ENCODE measurements around the gene UBE2QL1. TPM values are rescaled to one million over a fixed set of nuclear protein-coding genes. Genes with fewer than 3 reads are reported as not detected.

UBE2QL1 gene
- total RNA-seq, 1 donor, result under 0.01 TPM

- Histone ChIP-seq H3K27ac (ENCODE audit: low read depth, low read length) (no peak overlapping the region), H3K27me3 (ENCODE audit: insufficient read depth, low read length) (no peaks in the 10 kb centered on the region), H3K4me1 (ENCODE audit: insufficient read depth, low read length) (no peaks in the 10 kb centered on the region), H4K20me1 (ENCODE audit: insufficient read depth, low read length) (no peaks in the 10 kb centered on the region), H3K9me3 (ENCODE audit: low read depth, low read length) (no peaks in the 10 kb centered on the region), H3K79me2 (ENCODE audit: insufficient read depth, low read length) (no peaks in the 10 kb centered on the region), H3K36me3 (ENCODE audit: insufficient read depth, low read length) (no peaks in the 10 kb centered on the region), H2AFZ (ENCODE audit: low read length) (no peak overlapping the region), H3K4me2 (ENCODE audit: insufficient read depth, low read length) (no peak overlapping the region), H3K4me3 (ENCODE audit: insufficient read depth, low read length) (no peak overlapping the region)
- TF ChIP-seq CTCF (IDR thresholded peaks at IDR 0.05; ENCODE audit: extremely low read depth, low read depth, low read length), result no peak
- no peak for DNase-seq (ENCODE audit: insufficient read length, low spot score, missing footprints)
Observed at GRCh38 chr5:6542421-6543345, 94.0 kb downstream of the UBE2QL1 start.

- no peaks in the 10 kb centered on the region for H3K9me3 ChIP-seq (ENCODE audit: low read depth, low read length)
- TF ChIP-seq CTCF (IDR thresholded peaks at IDR 0.05; ENCODE audit: extremely low read depth, low read depth, low read length), result no peak
- H3K27me3 ChIP-seq (ENCODE audit: insufficient read depth, low read length), result no peaks in the 10 kb centered on the region
- H3K4me1 ChIP-seq (ENCODE audit: insufficient read depth, low read length), result no peaks in the 10 kb centered on the region
- no peaks in the 10 kb centered on the region for H3K79me2 ChIP-seq (ENCODE audit: insufficient read depth, low read length)
- no peak overlapping the region for H3K27ac ChIP-seq (ENCODE audit: low read depth, low read length)
- no peak overlapping the region for H2AFZ ChIP-seq (ENCODE audit: low read length)
- H3K4me3 ChIP-seq (ENCODE audit: insufficient read depth, low read length), result no peak overlapping the region
- no peaks in the 10 kb centered on the region for H4K20me1 ChIP-seq (ENCODE audit: insufficient read depth, low read length)
- DNase-seq (ENCODE audit: insufficient read length, low spot score, missing footprints), result no peak
- H3K36me3 ChIP-seq (ENCODE audit: insufficient read depth, low read length), result no peaks in the 10 kb centered on the region
- no peak overlapping the region for H3K4me2 ChIP-seq (ENCODE audit: insufficient read depth, low read length)
Observed at GRCh38 chr5:6543346-6543730, 94.7 kb downstream of the UBE2QL1 start.

GRCh38 chr5:6543830-6544560 is 95.3 kb downstream of the UBE2QL1 start:
- Histone ChIP-seq H3K4me2 (ENCODE audit: insufficient read depth, low read length) (no peak overlapping the region), H3K9me3 (ENCODE audit: low read depth, low read length) (no peaks in the 10 kb centered on the region), H3K27me3 (ENCODE audit: insufficient read depth, low read length) (no peaks in the 10 kb centered on the region), H3K4me3 (ENCODE audit: insufficient read depth, low read length) (no peak overlapping the region), H3K79me2 (ENCODE audit: insufficient read depth, low read length) (no peaks in the 10 kb centered on the region), H3K4me1 (ENCODE audit: insufficient read depth, low read length) (no peaks in the 10 kb centered on the region), H4K20me1 (ENCODE audit: insufficient read depth, low read length) (no peaks in the 10 kb centered on the region), H2AFZ (ENCODE audit: low read length) (no peak overlapping the region), H3K27ac (ENCODE audit: low read depth, low read length) (no peak overlapping the region), H3K36me3 (ENCODE audit: insufficient read depth, low read length) (no peaks in the 10 kb centered on the region)
- DNase-seq (ENCODE audit: insufficient read length, low spot score, missing footprints), result no peak
- no peak for TF ChIP-seq CTCF (IDR thresholded peaks at IDR 0.05; ENCODE audit: extremely low read depth, low read depth, low read length)

Other genes with a start within 250 kb of the UBE2QL1 start
- 12.4 and 13.4 TPM in 2 replicates for gene MED10, start 70.3 kb upstream of the UBE2QL1 start, total RNA-seq
- 32.7 and 39.4 TPM in 2 replicates for gene NSUN2, start 184.2 kb downstream of the UBE2QL1 start, total RNA-seq
- gene SRD5A1, start 184.6 kb downstream of the UBE2QL1 start, total RNA-seq, result 8.8 and 9.4 TPM in 2 replicates

Data from osteoblast (primary cell).